LNCaP clone FGC (cell line): ENCODE results near the gene MYH10.

ENCODE experiments used
- DNase-seq: peaks from one replicate; pipeline ENCODE4 v3.0.0-alpha.2; 2011; ENCODE audit warnings: low read depth
- H3K4me3 ChIP-seq: 2 replicates; pipeline ENCODE4 v1.5.1; 2011; ENCODE audit warnings: mild to moderate bottlenecking, low read depth, low read length, control low read depth
- TF ChIP-seq, protein P1 (sequence below): IDR thresholded peaks from 2 replicates; pipeline ENCODE4 v1.5.1; 2012; ENCODE audit warnings: mild to moderate bottlenecking; ENCODE audit not compliant: control insufficient read depth, insufficient read depth; ENCODE audit errors: extremely low read depth

MYH10 gene

DNA sequence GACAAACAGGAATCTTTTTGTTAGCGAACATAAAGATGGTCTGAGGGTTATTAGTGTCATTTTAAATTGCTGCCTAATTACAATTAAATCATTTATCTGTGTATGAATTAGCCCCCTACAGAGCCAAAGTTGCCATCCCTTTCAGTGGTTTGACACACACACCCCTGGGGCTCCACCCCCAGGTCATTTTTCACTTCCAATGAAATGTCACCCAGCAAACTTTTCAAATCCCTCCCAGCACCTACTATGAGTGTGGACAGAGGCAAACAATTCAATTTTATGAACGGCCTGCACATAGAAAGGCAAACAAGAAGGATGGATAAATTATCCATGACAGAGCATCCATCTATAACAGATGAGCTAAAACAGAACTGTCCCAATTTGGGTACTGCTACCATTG, 2.4 kb downstream of the MYH10 start:
- H3K4me3 ChIP-seq = no peak overlapping the region
- TF ChIP-seq, protein P1, sequence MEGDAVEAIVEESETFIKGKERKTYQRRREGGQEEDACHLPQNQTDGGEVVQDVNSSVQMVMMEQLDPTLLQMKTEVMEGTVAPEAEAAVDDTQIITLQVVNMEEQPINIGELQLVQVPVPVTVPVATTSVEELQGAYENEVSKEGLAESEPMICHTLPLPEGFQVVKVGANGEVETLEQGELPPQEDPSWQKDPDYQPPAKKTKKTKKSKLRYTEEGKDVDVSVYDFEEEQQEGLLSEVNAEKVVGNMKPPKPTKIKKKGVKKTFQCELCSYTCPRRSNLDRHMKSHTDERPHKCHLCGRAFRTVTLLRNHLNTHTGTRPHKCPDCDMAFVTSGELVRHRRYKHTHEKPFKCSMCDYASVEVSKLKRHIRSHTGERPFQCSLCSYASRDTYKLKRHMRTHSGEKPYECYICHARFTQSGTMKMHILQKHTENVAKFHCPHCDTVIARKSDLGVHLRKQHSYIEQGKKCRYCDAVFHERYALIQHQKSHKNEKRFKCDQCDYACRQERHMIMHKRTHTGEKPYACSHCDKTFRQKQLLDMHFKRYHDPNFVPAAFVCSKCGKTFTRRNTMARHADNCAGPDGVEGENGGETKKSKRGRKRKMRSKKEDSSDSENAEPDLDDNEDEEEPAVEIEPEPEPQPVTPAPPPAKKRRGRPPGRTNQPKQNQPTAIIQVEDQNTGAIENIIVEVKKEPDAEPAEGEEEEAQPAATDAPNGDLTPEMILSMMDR = no peak
- DNase-seq = no peak

DNA sequence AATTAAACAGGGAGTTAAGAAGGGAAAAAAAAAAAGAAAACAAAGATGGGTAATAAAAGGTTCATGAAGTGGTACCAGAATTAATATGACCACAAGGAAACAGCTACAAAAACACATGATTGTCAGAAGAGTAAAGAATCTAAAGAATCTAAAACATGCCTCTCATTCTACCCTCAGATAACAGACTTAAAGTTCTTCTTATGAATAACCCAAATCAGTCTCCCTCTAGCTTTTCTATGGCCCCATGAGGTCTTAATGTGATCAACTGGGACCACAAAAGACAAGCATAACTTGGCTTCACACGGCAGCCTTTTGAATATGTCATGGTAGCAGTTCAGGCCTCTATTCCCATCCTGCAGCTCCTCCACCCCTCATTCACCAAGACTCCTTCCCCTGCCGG, 6.9 kb downstream of the MYH10 start:
- no peak overlapping the region for H3K4me3 ChIP-seq
- no peak for DNase-seq
- TF ChIP-seq, protein P1 = no peak

DNA sequence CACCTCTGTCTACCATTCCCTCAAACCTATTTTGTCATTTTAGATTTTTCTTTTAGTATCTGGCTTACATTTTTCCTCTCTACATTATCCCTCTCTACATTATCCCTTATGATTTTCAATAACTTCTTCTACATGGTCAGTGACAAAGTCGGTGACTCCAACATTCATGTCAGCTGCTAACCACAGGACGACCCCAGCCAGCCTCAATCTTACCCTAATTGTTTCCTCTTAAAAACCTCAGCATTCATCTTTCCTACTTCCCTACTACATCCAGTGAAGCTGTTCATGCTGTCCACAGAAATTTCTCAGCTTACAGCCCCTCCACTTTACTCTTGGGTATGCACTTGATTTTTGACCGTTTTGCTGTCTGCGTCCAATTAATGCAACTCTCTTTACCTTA, 8.3 kb downstream of the MYH10 start:
- H3K4me3 ChIP-seq = no peak overlapping the region
- TF ChIP-seq, protein P1 = no peak
- DNase-seq = no peak

DNA sequence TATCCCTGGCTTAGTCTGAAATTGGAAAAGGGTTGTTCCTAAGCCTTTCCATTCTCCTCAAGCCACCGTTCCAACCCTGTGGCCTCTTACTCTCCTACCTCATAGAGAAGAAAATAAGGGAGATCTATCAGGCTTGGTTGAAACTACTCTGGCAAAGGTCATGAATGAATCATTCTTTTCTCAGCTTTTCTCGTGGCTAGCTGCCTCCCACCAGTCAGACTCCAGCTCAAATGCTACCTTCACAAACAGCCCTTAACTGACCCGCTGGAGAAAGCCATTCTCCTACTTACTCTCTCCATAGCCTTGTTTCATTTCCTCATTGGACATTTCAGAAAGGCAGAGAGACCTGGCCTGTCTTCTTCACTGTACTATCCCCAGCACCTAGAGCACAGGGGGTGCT, 8.9 kb downstream of the MYH10 start:
- TF ChIP-seq, protein P1 = no peak
- no peak overlapping the region for H3K4me3 ChIP-seq
- DNase-seq = no peak

DNA sequence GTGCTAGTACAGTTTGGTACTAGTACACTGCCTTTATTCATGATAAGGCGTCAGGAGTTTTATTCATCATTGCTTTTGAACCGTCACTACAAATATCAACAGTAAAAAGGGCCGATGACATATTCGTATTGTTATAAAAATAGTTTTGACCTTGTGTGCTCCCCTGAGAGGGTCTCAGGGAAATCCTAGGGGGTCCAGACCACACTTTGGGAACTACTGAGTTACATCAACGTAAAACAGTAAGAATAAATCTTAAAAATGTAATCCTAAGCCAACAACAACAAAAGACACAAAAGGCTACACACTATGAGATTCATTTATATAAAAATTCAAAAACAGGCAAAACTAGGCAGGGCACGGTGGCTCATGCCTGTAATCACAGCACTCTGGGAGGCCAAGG, 11.2 kb downstream of the MYH10 start:
- H3K4me3 ChIP-seq = no peak overlapping the region
- TF ChIP-seq, protein P1 = no peak
- DNase-seq = no peak

DNA sequence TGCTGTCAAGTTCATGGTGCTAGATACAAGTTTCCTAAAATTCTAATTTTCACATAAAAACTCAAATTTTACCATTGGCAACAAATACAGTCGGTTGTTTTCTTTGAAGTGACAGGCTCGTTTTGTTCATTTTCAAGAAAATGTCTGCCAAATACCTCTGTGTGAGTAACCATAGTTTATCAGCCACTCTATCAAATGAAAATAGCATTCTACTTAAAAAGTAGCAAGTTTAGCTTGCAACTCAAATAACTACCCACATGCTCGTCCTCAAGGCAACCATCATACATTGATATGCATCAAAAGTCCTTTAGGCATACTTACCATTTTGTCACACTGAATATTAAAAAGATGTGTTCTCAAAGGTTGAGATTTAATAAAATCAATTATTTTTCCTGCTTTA, 11.7 kb downstream of the MYH10 start:
- no peak overlapping the region for H3K4me3 ChIP-seq
- TF ChIP-seq, protein P1 = no peak
- no peak for DNase-seq

DNA sequence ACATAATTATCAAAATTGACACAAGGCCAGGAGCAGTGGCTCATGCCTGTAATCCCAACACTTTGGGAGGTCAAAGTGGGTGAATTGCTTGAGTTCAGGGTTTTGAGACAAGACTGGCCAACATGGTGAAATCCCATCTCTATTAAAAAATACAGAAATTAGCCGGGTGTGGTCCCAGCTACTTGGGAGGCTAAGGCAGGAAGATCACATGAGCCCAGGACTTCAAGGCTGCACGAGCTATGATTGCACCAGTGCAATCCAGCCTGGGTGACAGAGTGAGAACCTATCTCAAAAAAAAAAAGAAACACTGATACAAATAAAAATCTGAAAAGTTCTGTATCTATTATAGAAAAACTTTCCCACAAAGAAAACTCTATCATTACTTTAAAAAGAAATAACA, 15.5 kb downstream of the MYH10 start:
- no peak for DNase-seq
- no peak overlapping the region for H3K4me3 ChIP-seq
- TF ChIP-seq, protein P1 = no peak
